ENCODE measurements around the gene ATAD5. TPM values are rescaled to one million over a fixed set of nuclear protein-coding genes. Genes with fewer than 3 reads are reported as not detected.

ATAD5 gene, protein sequence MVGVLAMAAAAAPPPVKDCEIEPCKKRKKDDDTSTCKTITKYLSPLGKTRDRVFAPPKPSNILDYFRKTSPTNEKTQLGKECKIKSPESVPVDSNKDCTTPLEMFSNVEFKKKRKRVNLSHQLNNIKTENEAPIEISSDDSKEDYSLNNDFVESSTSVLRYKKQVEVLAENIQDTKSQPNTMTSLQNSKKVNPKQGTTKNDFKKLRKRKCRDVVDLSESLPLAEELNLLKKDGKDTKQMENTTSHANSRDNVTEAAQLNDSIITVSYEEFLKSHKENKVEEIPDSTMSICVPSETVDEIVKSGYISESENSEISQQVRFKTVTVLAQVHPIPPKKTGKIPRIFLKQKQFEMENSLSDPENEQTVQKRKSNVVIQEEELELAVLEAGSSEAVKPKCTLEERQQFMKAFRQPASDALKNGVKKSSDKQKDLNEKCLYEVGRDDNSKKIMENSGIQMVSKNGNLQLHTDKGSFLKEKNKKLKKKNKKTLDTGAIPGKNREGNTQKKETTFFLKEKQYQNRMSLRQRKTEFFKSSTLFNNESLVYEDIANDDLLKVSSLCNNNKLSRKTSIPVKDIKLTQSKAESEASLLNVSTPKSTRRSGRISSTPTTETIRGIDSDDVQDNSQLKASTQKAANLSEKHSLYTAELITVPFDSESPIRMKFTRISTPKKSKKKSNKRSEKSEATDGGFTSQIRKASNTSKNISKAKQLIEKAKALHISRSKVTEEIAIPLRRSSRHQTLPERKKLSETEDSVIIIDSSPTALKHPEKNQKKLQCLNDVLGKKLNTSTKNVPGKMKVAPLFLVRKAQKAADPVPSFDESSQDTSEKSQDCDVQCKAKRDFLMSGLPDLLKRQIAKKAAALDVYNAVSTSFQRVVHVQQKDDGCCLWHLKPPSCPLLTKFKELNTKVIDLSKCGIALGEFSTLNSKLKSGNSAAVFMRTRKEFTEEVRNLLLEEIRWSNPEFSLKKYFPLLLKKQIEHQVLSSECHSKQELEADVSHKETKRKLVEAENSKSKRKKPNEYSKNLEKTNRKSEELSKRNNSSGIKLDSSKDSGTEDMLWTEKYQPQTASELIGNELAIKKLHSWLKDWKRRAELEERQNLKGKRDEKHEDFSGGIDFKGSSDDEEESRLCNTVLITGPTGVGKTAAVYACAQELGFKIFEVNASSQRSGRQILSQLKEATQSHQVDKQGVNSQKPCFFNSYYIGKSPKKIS (N-terminal part only)
- 3.1 to 5.3 TPM (median 4.3 TPM) in 5 replicates for total RNA-seq (2022; extraction: Qiagen RNA extraction)

DNA sequence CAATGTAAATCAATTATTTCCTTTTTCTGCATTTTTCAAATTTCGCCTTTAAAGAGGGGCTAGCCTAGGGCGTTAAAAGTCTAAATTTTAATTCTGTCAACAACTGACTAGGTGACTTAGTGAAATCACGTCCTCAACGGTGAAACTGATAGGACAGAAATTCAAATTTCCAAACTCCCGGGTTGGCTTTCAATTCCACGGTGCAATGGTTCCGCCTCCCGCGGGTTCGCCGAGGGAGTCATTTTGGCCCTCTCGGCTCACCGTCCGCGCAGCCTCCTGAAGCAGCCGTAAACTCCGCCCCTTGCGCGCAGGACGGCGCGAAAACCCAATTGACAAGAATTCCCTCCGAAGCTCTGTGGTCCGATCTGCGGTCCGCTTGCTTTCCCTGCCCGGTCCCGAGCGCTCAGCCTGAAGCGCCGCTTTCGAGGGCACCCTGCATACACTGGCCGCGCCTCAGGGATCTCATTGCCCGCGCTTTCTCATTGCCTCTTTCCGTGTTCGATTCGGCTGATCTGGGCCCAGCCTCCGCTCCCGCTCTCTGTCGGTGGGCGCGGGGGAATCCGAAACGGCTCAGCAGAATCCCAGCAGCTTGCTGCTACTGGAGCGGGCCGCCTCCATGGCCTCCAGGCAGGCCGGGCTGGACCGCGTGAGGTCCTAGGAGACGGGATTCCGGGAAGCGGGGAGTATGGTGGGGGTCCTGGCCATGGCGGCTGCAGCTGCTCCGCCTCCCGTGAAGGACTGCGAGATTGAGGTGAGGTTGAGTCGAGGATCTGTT, at the start of gene ATAD5:
Gene ATAD5 (plus strand): TSS at position 304 of the 775 bp plus-strand sequence. CDS start 382 bp downstream, at position 686.

DNA sequence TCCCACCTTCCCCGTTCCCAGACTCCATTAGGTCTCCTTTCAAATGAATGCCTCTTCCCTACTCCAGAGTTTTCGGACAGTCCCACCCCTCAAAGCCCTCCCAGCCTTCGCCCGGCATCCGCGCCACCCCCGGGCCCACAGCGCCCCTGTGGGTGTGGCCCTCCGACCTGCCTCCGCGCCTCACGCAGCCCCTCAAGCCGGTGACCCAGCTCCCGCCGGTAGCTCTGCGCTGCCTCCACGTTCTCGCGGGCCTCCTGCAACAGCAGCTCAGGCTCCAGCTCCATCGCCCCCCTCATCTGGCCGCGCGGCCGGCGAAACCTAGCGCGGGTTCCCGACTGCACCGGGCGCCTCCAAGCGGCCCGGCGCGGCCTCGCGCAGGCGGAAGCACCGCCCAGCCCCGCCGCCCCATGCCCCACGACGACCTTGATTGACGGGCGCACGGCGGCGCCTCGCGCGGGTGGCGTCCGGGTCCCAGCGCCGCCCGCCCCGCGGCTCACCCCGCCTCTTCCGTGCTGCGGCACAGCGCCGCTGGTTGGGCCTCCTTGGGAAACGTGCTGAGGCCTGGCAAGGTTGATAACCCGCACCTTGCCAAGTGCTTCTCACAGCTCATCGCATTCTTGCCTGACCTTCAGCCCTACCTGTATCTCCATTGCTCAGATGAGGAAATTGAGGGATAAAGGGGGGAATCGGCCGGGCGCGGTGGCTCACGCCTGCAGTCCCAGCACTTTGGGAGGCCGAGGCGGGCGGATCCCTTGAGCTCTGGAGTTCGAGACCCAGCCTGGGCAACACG, 7.2 kb upstream of the ATAD5 start, which contains the start of gene CRLF3:
Gene CRLF3 (minus strand): TSS at position 337 of the 790 bp plus-strand sequence. CDS start 41 bp downstream, at position 296.

GRCh38 chr17:30906101-30906911, 74.5 kb downstream of the ATAD5 start, which contains the start of gene TEFM:
Gene TEFM, minus strand, starts transcription at chr17:30906238. Its CDS starts 40 bp downstream, at chr17:30906198.

DNA sequence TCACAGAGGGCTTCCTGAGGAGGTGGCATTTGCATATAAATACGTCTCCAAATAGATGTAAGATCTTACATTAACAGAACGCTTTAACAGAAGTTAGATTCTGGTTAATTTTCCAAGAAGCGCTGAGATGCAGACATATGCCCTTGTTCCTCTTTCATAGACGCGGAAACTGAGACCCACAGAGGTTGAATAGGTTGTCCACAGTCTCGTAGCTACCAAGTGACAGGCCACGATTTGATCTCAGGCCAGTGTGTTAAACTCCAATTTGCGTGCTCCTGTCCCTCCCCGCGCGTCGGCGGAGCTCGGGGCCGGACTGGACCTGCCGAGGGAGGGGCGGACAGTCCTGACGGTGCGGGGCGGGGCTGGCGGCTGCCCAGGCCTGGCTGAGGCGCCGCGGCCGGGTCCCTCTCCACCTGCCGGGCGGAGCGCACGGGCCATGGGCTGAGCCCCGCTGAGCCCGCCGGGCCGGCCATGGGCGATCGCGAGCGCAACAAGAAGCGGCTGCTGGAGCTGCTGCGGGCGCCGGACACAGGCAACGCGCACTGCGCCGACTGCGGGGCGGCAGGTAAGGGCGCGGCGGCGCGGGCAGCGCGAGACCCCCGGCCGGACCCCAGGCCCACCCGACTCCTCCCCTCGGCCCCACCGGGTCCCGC, 89.9 kb downstream of the ATAD5 start, which contains the start of gene ADAP2:
Gene ADAP2 (plus strand): TSS at position 402 of the 653 bp plus-strand sequence. CDS start 70 bp downstream, at position 472.

Other genes with a start within 250 kb of the ATAD5 start
- 11.7 to 19.8 TPM (median 14.9 TPM) in 5 replicates for gene CRLF3, start 7.3 kb upstream of the ATAD5 start, total RNA-seq (2022; extraction: Qiagen RNA extraction)
- gene TEFM, start 74.3 kb downstream of the ATAD5 start, total RNA-seq (2022; extraction: Qiagen RNA extraction): 19.2 to 32.0 TPM (median 20.2 TPM) in 5 replicates
- 2.4 to 4.1 TPM (median 3.8 TPM) in 5 replicates for gene ADAP2, start 90.0 kb downstream of the ATAD5 start, total RNA-seq (2022; extraction: Qiagen RNA extraction)
- 22.8 to 25.5 TPM (median 25.2 TPM) in 5 replicates for gene RNF135, start 139.1 kb downstream of the ATAD5 start, total RNA-seq (2022; extraction: Qiagen RNA extraction)